ENCODE data around the gene LHFPL3.

GRCh38 chr7:104694710-104695109 lies 366.3 kb downstream of the LHFPL3 start:
- no peak for TF ChIP-seq CTCF (conservative IDR thresholded peaks at IDR 0.05)
- TF ChIP-seq ZFX (IDR thresholded peaks at IDR 0.05) = no peak

Measured in C4-2B (cell line).